H9 (cell line): ENCODE data around the gene HEXA. TPM values are rescaled to one million over a fixed set of nuclear protein-coding genes. Genes with fewer than 3 reads are reported as not detected.

Experiments used
- DNase-seq: peaks from one replicate; pipeline ENCODE4 v3.0.0-alpha.2; 2017
- H2AFZ ChIP-seq: one replicate; pipeline ENCODE4 v1.6.1; 2013; ENCODE audit warnings: mild to moderate bottlenecking, low read length, control low read depth, moderate library complexity
- H2AK5ac ChIP-seq: 2 replicates; pipeline ENCODE4 v1.6.1; 2013; ENCODE audit warnings: low read length, control low read depth, mixed read lengths; ENCODE audit not compliant: insufficient read length
- H2BK120ac ChIP-seq: one replicate; pipeline ENCODE4 v1.6.1; 2013; ENCODE audit warnings: low read depth, mild to moderate bottlenecking, low read length, control low read depth, inconsistent platforms; ENCODE audit not compliant: poor library complexity, severe bottlenecking
- H2BK12ac ChIP-seq: 2 replicates; pipeline ENCODE4 v1.6.1; 2013; ENCODE audit warnings: low read length, control low read depth, mixed read lengths, low read depth; ENCODE audit not compliant: insufficient read length
- H2BK15ac ChIP-seq: 2 replicates; pipeline ENCODE4 v1.6.1; 2013; ENCODE audit warnings: low read depth, low read length, control low read depth
- H2BK20ac ChIP-seq: one replicate; pipeline ENCODE4 v1.6.1; 2013; ENCODE audit warnings: low read depth, mild to moderate bottlenecking, low read length, control low read depth, inconsistent platforms; ENCODE audit not compliant: poor library complexity, severe bottlenecking
- H2BK5ac ChIP-seq: 2 replicates; pipeline ENCODE4 v1.6.1; 2013; ENCODE audit warnings: low read length, control low read depth, mixed read lengths; ENCODE audit not compliant: insufficient read length
- H3K14ac ChIP-seq: 2 replicates; pipeline ENCODE4 v1.6.1; 2013; ENCODE audit warnings: low read length, control low read depth; ENCODE audit not compliant: insufficient read depth
- H3K18ac ChIP-seq: 2 replicates; pipeline ENCODE4 v1.6.1; 2013; ENCODE audit warnings: low read depth, mild to moderate bottlenecking, mixed read lengths, low read length, control low read depth; ENCODE audit not compliant: insufficient read length
- H3K23ac ChIP-seq: 2 replicates; pipeline ENCODE4 v1.6.1; 2013; ENCODE audit warnings: low read length, control low read depth, mixed read lengths, low read depth; ENCODE audit not compliant: insufficient read length
- H3K23me2 ChIP-seq: 2 replicates; pipeline ENCODE4 v1.6.1; 2013; ENCODE audit warnings: low read depth, mild to moderate bottlenecking, mixed read lengths, low read length, control low read depth; ENCODE audit not compliant: insufficient read length, poor library complexity, severe bottlenecking
- H3K27ac ChIP-seq: 2 replicates; pipeline ENCODE4 v1.5.1; 2013; ENCODE audit warnings: low read length, control low read depth, mixed read lengths, low read depth; ENCODE audit not compliant: insufficient read length
- H3K27me3 ChIP-seq: 2 replicates; pipeline ENCODE4 v1.6.1; 2013; ENCODE audit warnings: low read length, control low read depth, inconsistent platforms; ENCODE audit not compliant: insufficient read depth
- H3K4ac ChIP-seq: 2 replicates; pipeline ENCODE4 v1.6.1; 2013; ENCODE audit warnings: low read depth, mild to moderate bottlenecking, control low read depth, inconsistent platforms, low read length, moderate library complexity
- H3K4me1 ChIP-seq: 2 replicates; pipeline ENCODE4 v1.6.1; 2013; ENCODE audit warnings: low read length, control low read depth, inconsistent platforms; ENCODE audit not compliant: insufficient read depth
- H3K4me2 ChIP-seq: 2 replicates; pipeline ENCODE4 v1.6.1; 2013; ENCODE audit warnings: low read length, control low read depth, mixed read lengths; ENCODE audit not compliant: insufficient read length, insufficient read depth
- H3K56ac ChIP-seq: 2 replicates; pipeline ENCODE4 v1.6.1; 2013; ENCODE audit warnings: low read depth, mild to moderate bottlenecking, mixed read lengths, low read length, control low read depth; ENCODE audit not compliant: insufficient read length
- H3K79me1 ChIP-seq: 2 replicates; pipeline ENCODE4 v1.6.1; 2013; ENCODE audit warnings: low read depth, mild to moderate bottlenecking, moderate library complexity, low read length, control low read depth, inconsistent platforms; ENCODE audit not compliant: insufficient read depth, poor library complexity, severe bottlenecking
- H3K79me2 ChIP-seq: 2 replicates; pipeline ENCODE4 v1.6.1; 2013; ENCODE audit warnings: low read length, control low read depth, inconsistent platforms; ENCODE audit not compliant: insufficient read depth
- H3K9ac ChIP-seq: 2 replicates; pipeline ENCODE4 v1.6.1; 2013; ENCODE audit warnings: low read length, control low read depth, mixed read lengths; ENCODE audit not compliant: insufficient read length; ENCODE audit errors: extremely low read depth
- H3K9me3 ChIP-seq: one replicate; pipeline ENCODE4 v1.6.1; 2013; ENCODE audit warnings: low read depth, low read length, inconsistent platforms; ENCODE audit not compliant: control insufficient read depth
- H3T11ph ChIP-seq: one replicate; pipeline ENCODE4 v1.6.1; 2013; ENCODE audit warnings: mild to moderate bottlenecking, low read length, control low read depth, inconsistent platforms
- H4K20me1 ChIP-seq: one replicate; pipeline ENCODE4 v1.6.1; 2013; ENCODE audit not compliant: control insufficient read depth, insufficient read length, insufficient read depth
- H4K5ac ChIP-seq: 2 replicates; pipeline ENCODE4 v1.6.1; 2013; ENCODE audit warnings: low read depth, mild to moderate bottlenecking, mixed read lengths, low read length, control low read depth; ENCODE audit not compliant: insufficient read length
- H4K8ac ChIP-seq: replicated peaks from 2 replicates; pipeline ENCODE4 v1.6.1; 2013; ENCODE audit warnings: low read length, control low read depth, mixed read lengths, low read depth; ENCODE audit not compliant: insufficient read length
- H4K91ac ChIP-seq: 2 replicates; pipeline ENCODE4 v1.6.1; 2013; ENCODE audit warnings: low read depth, mild to moderate bottlenecking, moderate library complexity, mixed read lengths, low read length, control low read depth; ENCODE audit not compliant: insufficient read length
- H3K27ac Mint-ChIP-seq, 3 experiments: 2 replicates in 2 of 3; 3 replicates in 1 of 3; pipeline ENCODE4 v1.8.0; 2020 to 2021; ENCODE audit warnings: mixed read lengths in 3 of 3, mild to moderate bottlenecking in 1 of 3, moderate library complexity in 1 of 3
- H3K27me3 Mint-ChIP-seq: 2 replicates; pipeline ENCODE4 v1.8.0; 2021; ENCODE audit warnings: low read depth, mild to moderate bottlenecking, moderate library complexity, mixed read lengths
- H3K36me3 Mint-ChIP-seq, 3 experiments: 2 replicates in 2 of 3; 3 replicates in 1 of 3; pipeline ENCODE4 v1.8.0; 2020 to 2021; ENCODE audit warnings: low read depth in 3 of 3, mixed read lengths in 3 of 3; ENCODE audit not compliant: insufficient read depth in 1 of 3
- H3K4me1 Mint-ChIP-seq, 2 experiments: 2 replicates each; pipeline ENCODE4 v1.8.0; 2020; ENCODE audit warnings: mixed read lengths in 2 of 2
- H3K4me3 Mint-ChIP-seq, 2 experiments: 2 replicates in 1 of 2; 3 replicates in 1 of 2; pipeline ENCODE4 v1.8.0; 2020 to 2021; ENCODE audit warnings: mild to moderate bottlenecking in 2 of 2, mixed read lengths in 2 of 2, moderate library complexity in 1 of 2
- H3K9me3 Mint-ChIP-seq, 2 experiments: 2 replicates in 1 of 2; 3 replicates in 1 of 2; pipeline ENCODE4 v1.8.0; 2020; ENCODE audit warnings: mild to moderate bottlenecking in 2 of 2, mixed read lengths in 2 of 2, moderate library complexity in 1 of 2
- CTCF ChIP-seq: fragments of 200-600 bp; sonication (generic); conservative IDR thresholded peaks from 3 replicates; pipeline ENCODE4 v1.8.0; 2021; ENCODE audit warnings: antibody characterized with exemption, mild to moderate bottlenecking
- WGBS: extraction: QIAGEN DNeasy Blood & Tissue Kit; methylation state at CpG from one replicate; pipeline ENCODE4 v1.1.7; 2013; ENCODE audit warnings: missing lambda C conversion rate, low lambda C conversion rate, mixed read lengths; ENCODE audit not compliant: insufficient read length; ENCODE audit errors: extremely low coverage; 5-methylcytosine and 5-hydroxymethylcytosine counted together
- total RNA-seq: library from RNA; stranded (reverse); gene quantifications from 2 replicates; pipeline ENCODE4 v1.2.1, GENCODE V29; 2021

Gene HEXA
- total RNA-seq, 1 experiment from 2014 or later, result 54.7 TPM

- H3K4me1 ChIP-seq, result no peaks in the 10 kb centered on the region
- H4K5ac ChIP-seq, result no peak overlapping the region
- H4K20me1 ChIP-seq, result no peaks in the 10 kb centered on the region
- H3K27me3 Mint-ChIP-seq, result peaks cover 59% of the 10 kb centered on the region
- no peak overlapping the region for H2AFZ ChIP-seq
- H3K79me2 ChIP-seq, result no peaks in the 10 kb centered on the region
- H3K14ac ChIP-seq, result no peak overlapping the region
- no peak overlapping the region for H3K56ac ChIP-seq
- H3K79me1 ChIP-seq, result no peaks in the 10 kb centered on the region
- H3K4ac ChIP-seq, result no peak overlapping the region
- H4K91ac ChIP-seq, result no peak overlapping the region
- H3K9me3 Mint-ChIP-seq, result 0 out of 5 replicates have a peak, but pooled peaks cover 0 to 4% of the 10 kb centered on the region in 2 experiments
- peaks cover 6% of the 10 kb centered on the region for H3K23me2 ChIP-seq
- no peaks in the 10 kb centered on the region for H3K36me3 Mint-ChIP-seq
- no peaks in the 10 kb centered on the region for H3K9me3 ChIP-seq
- peak overlapping the region in 1 of 3 experiments; percentile 45; a peak in 1 of 7 replicates for H3K27ac Mint-ChIP-seq
- no CpG with 5 or more reads among the region's 6 CpGs for WGBS
- H3K23ac ChIP-seq, result no peak overlapping the region
- no peak overlapping the region for H4K8ac ChIP-seq
- H2BK120ac ChIP-seq, result no peak overlapping the region
- H2BK12ac ChIP-seq, result no peak overlapping the region
- no peak overlapping the region for H3T11ph ChIP-seq
- H3K18ac ChIP-seq, result no peak overlapping the region
- no peak overlapping the region for H2BK5ac ChIP-seq
- no peak overlapping the region for H3K4me3 Mint-ChIP-seq
- peaks cover 15% of the 10 kb centered on the region in 2 experiments for H3K4me1 Mint-ChIP-seq
- no peak overlapping the region for H3K4me2 ChIP-seq
- no peak for TF ChIP-seq CTCF
- peaks cover 5% of the 10 kb centered on the region; the same call in 1 of the 2 replicates for H3K27me3 ChIP-seq
- no peak overlapping the region for H2BK15ac ChIP-seq
- peak; percentile 21 for DNase-seq
- no peak overlapping the region for H2AK5ac ChIP-seq
- H2BK20ac ChIP-seq, result no peak overlapping the region
- H3K27ac ChIP-seq, result no peak overlapping the region
- H3K9ac ChIP-seq, result no peak overlapping the region
Observed at GRCh38 chr15:72315706-72316370, 60.0 kb downstream of the HEXA start.
